Measurements from ENCODE around the gene PLGRKT.
"Not testable (repeated sequence)": the region's sequence is repeated elsewhere in the genome, so short reads cannot be mapped to it uniquely, and the experiment has no call there.

The PLGRKT gene

GRCh38 chr9:5354184-5354583 is 83.5 kb downstream of the PLGRKT start:
- Histone ChIP-seq H3K36me3 (ENCODE audit: control insufficient read depth, low read length) (no peaks in the 10 kb centered on the region), H3K4me3 (ENCODE audit: low read length) (no peak overlapping the region), H3K27ac (ENCODE audit: low read depth, low read length) (no peak overlapping the region), H3F3A (ENCODE audit: control insufficient read depth, insufficient read depth) (no peaks in the 10 kb centered on the region), H4K20me1 (ENCODE audit: control insufficient read depth, insufficient read depth, low read depth, low read length) (no peaks in the 10 kb centered on the region), H3K79me2 (ENCODE audit: control insufficient read depth, low read length) (no peaks in the 10 kb centered on the region), H3K27me3 (ENCODE audit: control insufficient read depth, low read length) (0 out of 2 replicates have a peak, but pooled peaks cover 4% of the 10 kb centered on the region), H3K9me3 (ENCODE audit: control insufficient read depth, insufficient read depth, low read length) (0 out of 2 replicates have a peak, but pooled peaks cover 6% of the 10 kb centered on the region), H3K9me2 (replicated peaks; ENCODE audit: control insufficient read depth, low read length) (no peaks in the 10 kb centered on the region), H3K4me2 (ENCODE audit: low read length) (no peak overlapping the region), H3K4me1 (ENCODE audit: control insufficient read depth, low read length) (no peaks in the 10 kb centered on the region)
- no peak for TF ChIP-seq EZH2phosphoT487 (IDR thresholded peaks at IDR 0.05; ENCODE audit: borderline replicate concordance, low read length)
- TF ChIP-seq, protein P1, sequence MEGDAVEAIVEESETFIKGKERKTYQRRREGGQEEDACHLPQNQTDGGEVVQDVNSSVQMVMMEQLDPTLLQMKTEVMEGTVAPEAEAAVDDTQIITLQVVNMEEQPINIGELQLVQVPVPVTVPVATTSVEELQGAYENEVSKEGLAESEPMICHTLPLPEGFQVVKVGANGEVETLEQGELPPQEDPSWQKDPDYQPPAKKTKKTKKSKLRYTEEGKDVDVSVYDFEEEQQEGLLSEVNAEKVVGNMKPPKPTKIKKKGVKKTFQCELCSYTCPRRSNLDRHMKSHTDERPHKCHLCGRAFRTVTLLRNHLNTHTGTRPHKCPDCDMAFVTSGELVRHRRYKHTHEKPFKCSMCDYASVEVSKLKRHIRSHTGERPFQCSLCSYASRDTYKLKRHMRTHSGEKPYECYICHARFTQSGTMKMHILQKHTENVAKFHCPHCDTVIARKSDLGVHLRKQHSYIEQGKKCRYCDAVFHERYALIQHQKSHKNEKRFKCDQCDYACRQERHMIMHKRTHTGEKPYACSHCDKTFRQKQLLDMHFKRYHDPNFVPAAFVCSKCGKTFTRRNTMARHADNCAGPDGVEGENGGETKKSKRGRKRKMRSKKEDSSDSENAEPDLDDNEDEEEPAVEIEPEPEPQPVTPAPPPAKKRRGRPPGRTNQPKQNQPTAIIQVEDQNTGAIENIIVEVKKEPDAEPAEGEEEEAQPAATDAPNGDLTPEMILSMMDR (IDR thresholded peaks at IDR 0.05; ENCODE audit: low read depth, low read length, poor library complexity, severe bottlenecking), result no peak

- Histone ChIP-seq H4K20me1 (ENCODE audit: control insufficient read depth, insufficient read depth, low read depth, low read length) (no peaks in the 10 kb centered on the region), H3K9me2 (replicated peaks; ENCODE audit: control insufficient read depth, low read length) (no peaks in the 10 kb centered on the region), H3K9me3 (ENCODE audit: control insufficient read depth, insufficient read depth, low read length) (0 out of 2 replicates have a peak, but pooled peaks cover 6% of the 10 kb centered on the region), H3K27me3 (ENCODE audit: control insufficient read depth, low read length) (0 out of 2 replicates have a peak, but pooled peaks cover 4% of the 10 kb centered on the region), H3K4me2 (ENCODE audit: low read length) (no peak overlapping the region), H3K27ac (ENCODE audit: low read depth, low read length) (no peak overlapping the region), H3K4me1 (ENCODE audit: control insufficient read depth, low read length) (no peaks in the 10 kb centered on the region), H3K4me3 (ENCODE audit: low read length) (no peak overlapping the region), H3K36me3 (ENCODE audit: control insufficient read depth, low read length) (no peaks in the 10 kb centered on the region), H3F3A (ENCODE audit: control insufficient read depth, insufficient read depth) (no peaks in the 10 kb centered on the region), H3K79me2 (ENCODE audit: control insufficient read depth, low read length) (no peaks in the 10 kb centered on the region)
- TF ChIP-seq, protein P1 (IDR thresholded peaks at IDR 0.05; ENCODE audit: low read depth, low read length, poor library complexity, severe bottlenecking), result no peak
- no peak for TF ChIP-seq EZH2phosphoT487 (IDR thresholded peaks at IDR 0.05; ENCODE audit: borderline replicate concordance, low read length)
Observed at GRCh38 chr9:5352637-5353248, 85.0 kb downstream of the PLGRKT start.

- not testable (repeated sequence) for H3K27ac ChIP-seq (ENCODE audit: low read depth, low read length); H3K4me2 ChIP-seq (ENCODE audit: low read length)
- peaks cover 16% of the 10 kb centered on the region for H3K27me3 ChIP-seq (ENCODE audit: control insufficient read depth, low read length)
Observed at GRCh38 chr9:5338992-5339981, 98.4 kb downstream of the PLGRKT start, which contains the start of gene RLN1. Gene RLN1, minus strand, starts transcription at chr9:5339876. Its CDS starts 130 bp downstream, at chr9:5339746.

More at GRCh38 chr9:5338992-5339981, 98.4 kb downstream of the PLGRKT start, which contains the start of gene RLN1:
- H3K79me2 ChIP-seq (ENCODE audit: control insufficient read depth, low read length); H3K4me1 ChIP-seq (ENCODE audit: control insufficient read depth, low read length); H3K4me3 ChIP-seq (ENCODE audit: low read length); H3K9me3 ChIP-seq (ENCODE audit: control insufficient read depth, insufficient read depth, low read length); H3K9me2 ChIP-seq (replicated peaks; ENCODE audit: control insufficient read depth, low read length); H4K20me1 ChIP-seq (ENCODE audit: control insufficient read depth, insufficient read depth, low read depth, low read length); H3K36me3 ChIP-seq (ENCODE audit: control insufficient read depth, low read length); H3F3A ChIP-seq (ENCODE audit: control insufficient read depth, insufficient read depth): not testable (repeated sequence)

Data from DOHH2 (cell line).